NCI-H2171 treated with DMSO at 0.1 percent for 48 hours (cell line): ENCODE measurements around the gene ATXN7.
A peak's percentile ranks its signal among the peaks of the same experiment; 100 is the strongest.

Source experiments
- DNase-seq: peaks from one replicate; lab custom pipeline; 2025; lab: John Stamatoyannopoulos, UW

Gene ATXN7

GRCh38 chr3:63905731-63906620, 42.3 kb downstream of the ATXN7 start:
- no peak for DNase-seq

GRCh38 chr3:63908081-63908736, 44.5 kb downstream of the ATXN7 start:
- DNase-seq = no peak

GRCh38 chr3:63908776-63909175, 45.1 kb downstream of the ATXN7 start:
- DNase-seq = no peak

GRCh38 chr3:63909431-63909830, 45.8 kb downstream of the ATXN7 start:
- no peak for DNase-seq

- DNase-seq = no peak
These were observed 46.3 kb downstream of the ATXN7 start for GRCh38 chr3:63910001-63910400.

GRCh38 chr3:63910891-63911290, 47.2 kb downstream of the ATXN7 start:
- DNase-seq = no peak

GRCh38 chr3:63911509-63911872, 47.8 kb downstream of the ATXN7 start:
- peak; percentile 54 for DNase-seq

- DNase-seq = peak; percentile 57
These were observed 48.5 kb downstream of the ATXN7 start, which contains the start of gene SCAANT1 for GRCh38 chr3:63911873-63912767. Gene SCAANT1, minus strand, starts transcription at chr3:63912383.

- no peak for DNase-seq
These were observed 49.3 kb downstream of the ATXN7 start for GRCh38 chr3:63912768-63913588.

GRCh38 chr3:63914312-63914711, 50.6 kb downstream of the ATXN7 start:
- DNase-seq = no peak

GRCh38 chr3:63918321-63918720, 54.7 kb downstream of the ATXN7 start:
- DNase-seq = no peak

- no peak for DNase-seq
These were observed 56.3 kb downstream of the ATXN7 start for GRCh38 chr3:63920001-63920400.

- no peak for DNase-seq
These were observed 58.2 kb downstream of the ATXN7 start for GRCh38 chr3:63921741-63922482.

GRCh38 chr3:63922491-63923199, 59.0 kb downstream of the ATXN7 start:
- no peak for DNase-seq

- DNase-seq = no peak
These were observed 62.6 kb downstream of the ATXN7 start for GRCh38 chr3:63926309-63926708.

- no peak for DNase-seq
These were observed 64.0 kb downstream of the ATXN7 start for GRCh38 chr3:63927422-63928280.

- no peak for DNase-seq
These were observed 67.6 kb downstream of the ATXN7 start for GRCh38 chr3:63931290-63931689.

GRCh38 chr3:63932509-63933212, 69.0 kb downstream of the ATXN7 start:
- no peak for DNase-seq
